HG02763 (cell line): ENCODE data around the gene CROCC.
"Not testable (repeated sequence)": the region's sequence is repeated elsewhere in the genome, so short reads cannot be mapped to it uniquely, and the experiment has no call there.

Experiments
- ATAC-seq: cut with Tn5 transposase; IDR thresholded peaks from one replicate; pipeline ENCODE4 v1.9.1; 2021; ENCODE audit warnings: mild to moderate bottlenecking, moderate library complexity; ENCODE audit not compliant: unreplicated experiment

The CROCC gene, protein sequence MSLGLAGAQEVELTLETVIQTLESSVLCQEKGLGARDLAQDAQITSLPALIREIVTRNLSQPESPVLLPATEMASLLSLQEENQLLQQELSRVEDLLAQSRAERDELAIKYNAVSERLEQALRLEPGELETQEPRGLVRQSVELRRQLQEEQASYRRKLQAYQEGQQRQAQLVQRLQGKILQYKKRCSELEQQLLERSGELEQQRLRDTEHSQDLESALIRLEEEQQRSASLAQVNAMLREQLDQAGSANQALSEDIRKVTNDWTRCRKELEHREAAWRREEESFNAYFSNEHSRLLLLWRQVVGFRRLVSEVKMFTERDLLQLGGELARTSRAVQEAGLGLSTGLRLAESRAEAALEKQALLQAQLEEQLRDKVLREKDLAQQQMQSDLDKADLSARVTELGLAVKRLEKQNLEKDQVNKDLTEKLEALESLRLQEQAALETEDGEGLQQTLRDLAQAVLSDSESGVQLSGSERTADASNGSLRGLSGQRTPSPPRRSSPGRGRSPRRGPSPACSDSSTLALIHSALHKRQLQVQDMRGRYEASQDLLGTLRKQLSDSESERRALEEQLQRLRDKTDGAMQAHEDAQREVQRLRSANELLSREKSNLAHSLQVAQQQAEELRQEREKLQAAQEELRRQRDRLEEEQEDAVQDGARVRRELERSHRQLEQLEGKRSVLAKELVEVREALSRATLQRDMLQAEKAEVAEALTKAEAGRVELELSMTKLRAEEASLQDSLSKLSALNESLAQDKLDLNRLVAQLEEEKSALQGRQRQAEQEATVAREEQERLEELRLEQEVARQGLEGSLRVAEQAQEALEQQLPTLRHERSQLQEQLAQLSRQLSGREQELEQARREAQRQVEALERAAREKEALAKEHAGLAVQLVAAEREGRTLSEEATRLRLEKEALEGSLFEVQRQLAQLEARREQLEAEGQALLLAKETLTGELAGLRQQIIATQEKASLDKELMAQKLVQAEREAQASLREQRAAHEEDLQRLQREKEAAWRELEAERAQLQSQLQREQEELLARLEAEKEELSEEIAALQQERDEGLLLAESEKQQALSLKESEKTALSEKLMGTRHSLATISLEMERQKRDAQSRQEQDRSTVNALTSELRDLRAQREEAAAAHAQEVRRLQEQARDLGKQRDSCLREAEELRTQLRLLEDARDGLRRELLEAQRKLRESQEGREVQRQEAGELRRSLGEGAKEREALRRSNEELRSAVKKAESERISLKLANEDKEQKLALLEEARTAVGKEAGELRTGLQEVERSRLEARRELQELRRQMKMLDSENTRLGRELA (N-terminal part only)

DNA sequence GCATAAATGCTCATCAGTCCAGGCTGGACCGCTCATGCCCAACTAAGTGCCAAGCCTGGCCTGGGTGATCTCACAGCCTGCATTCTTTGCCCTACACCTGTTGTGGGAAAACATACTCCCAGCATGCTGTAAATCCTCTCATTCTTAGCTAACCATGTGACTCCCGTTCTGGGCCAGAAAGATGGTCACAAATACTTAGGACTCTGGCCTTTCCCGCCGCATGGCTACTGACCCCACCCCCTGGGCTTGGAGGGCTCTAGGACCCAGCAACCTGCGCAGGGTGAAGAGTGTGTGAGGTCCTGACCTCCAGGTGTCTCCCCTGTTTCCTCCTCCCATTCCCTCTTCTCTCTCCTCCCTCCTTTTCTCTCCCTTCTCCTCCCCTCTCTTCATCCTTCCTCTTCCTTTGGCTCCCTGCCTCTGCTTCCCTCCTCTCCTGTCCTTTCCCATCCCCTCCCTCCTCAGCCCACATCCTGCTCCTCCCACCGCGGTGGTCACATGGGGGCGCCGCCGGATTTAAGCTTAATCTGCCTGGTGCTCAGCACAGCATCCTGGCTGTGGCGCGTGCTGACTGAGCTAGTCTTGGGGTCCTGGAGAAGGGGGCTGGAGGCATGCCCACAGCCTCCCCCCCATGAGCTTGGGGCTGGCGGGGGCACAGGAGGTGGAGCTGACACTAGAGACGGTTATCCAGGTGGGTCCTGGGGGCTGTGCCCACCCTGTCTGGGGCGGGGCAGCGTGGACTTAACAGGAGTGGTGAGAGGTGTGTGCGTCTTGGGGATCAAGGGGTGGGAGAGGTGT is at the start of gene CROCC:
TSS of gene CROCC (plus strand) at position 541 of the 795 bp plus-strand sequence. CDS start at position 629, 88 bp downstream.
- no peak for ATAC-seq

DNA sequence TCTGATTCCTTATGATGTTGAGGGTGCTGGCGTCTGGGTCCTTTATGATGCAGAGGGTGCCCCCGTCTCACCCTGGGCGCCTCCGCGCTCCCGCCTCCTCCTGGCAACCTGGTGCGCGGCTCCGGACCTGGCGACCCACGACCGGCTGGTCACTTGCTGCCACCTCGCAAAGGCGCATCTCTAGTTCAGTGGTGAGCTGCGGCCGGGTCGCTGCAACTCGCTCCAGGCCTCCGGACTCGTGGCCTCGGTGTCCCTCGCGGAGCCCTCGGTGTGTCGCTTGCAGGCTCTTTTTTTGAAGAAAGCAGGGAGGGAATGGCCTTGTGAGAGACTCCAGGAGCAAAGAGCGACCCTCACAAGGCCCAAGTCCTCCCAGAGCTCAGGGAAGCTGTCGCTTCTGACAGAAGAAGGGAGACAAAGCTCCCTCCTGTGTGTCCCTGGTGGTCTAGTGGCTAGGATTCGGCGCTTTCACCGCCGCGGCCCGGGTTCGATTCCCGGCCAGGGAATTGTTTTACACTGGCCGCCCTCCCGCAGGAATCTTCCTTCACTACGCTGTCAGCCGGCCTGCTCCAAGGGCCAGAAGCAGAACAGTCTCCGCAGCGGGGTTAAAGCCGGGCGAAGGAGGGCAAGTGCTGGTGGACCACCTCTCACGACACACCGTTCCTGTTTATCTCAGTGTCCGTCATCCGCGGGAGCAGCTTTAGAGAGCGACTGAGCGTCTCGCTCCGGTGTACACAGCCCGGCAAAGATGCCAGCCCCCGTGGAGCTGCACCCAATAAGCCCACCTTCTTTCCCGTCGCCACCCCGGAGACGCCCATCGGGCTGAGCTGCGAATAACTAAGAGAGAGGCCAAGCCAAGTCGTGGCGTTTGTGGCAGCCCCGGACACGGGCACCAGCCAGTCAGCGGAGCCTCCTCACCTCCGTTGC is 49.3 kb upstream of the CROCC start:
- not testable (repeated sequence) for ATAC-seq

DNA sequence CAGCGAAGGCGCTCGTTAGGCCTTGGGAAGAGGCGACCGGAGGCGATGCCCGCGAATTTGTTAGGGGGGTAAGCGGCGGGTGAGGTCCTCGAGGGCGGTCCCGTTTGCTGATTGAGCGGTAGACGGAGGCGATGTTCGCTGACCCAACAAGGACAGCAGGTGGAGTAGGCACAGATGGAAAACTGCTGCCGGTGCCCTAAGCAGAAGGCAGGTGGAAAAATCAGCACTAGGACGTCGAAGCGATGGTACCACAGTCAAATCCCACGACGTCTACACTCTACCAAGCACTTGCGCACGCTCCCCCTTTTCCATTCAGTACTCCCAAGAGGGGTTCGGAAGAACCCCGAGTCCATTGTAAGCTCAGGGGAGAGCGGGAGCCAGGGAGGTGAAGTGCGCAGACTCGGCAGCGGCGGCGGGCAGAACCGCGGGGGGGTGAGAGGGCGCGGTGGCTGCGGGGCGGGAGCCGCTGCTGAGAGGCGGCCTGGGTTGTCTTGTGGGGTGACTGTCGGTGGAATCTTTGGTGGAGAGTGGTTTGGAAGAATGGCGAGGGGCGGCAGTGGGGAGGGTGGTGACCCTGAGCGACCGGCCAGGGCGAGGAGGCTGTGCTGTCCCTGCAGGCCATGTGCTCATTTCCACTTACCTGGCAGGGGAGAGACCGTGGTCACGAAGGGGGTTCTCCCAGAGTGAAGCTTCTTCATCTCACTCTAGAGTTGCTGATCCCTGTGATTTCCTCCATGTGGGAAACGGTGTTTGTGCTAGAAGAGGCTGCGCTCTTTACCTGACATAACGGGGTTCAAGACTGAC is 48.5 kb upstream of the CROCC start:
- not testable (repeated sequence) for ATAC-seq

DNA sequence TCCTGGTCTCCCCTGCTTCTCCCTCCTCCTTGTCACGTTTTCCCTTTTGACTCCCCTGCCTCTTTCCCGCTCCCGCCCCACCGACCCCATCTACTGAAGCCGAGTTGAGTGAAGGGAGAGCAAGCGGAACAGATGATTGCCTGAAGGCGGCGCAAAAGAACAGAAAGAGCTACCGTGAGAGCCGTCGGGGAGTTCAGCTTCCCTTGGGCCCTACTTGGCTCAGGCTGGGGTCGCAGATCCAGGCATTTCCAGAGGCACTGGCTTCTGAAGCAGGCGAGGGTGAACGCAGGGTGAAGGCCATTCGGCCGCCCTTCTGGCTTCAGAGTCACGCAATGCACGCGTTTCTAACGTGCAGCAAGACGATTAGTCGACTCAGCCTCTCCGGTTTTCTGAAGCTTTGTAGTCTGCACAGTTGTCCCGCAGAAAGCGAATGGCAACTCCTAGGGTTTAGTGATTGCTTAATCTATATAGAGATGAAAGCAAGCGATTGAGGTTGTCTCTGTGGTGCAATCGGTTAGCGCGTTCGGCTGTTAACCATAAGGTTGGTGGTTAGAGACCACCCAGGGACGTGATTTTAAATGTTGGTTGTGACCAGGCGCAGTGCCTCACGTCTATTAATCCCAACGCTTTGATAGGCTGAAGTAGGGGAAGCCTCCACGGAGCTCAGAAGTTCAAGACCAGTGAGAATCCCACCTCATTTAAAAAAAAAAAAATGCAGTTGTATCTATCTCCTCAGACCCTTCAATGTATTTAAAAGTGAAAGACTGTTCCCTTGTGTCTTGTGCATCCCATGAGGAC is 46.6 kb upstream of the CROCC start:
- not testable (repeated sequence) for ATAC-seq

DNA sequence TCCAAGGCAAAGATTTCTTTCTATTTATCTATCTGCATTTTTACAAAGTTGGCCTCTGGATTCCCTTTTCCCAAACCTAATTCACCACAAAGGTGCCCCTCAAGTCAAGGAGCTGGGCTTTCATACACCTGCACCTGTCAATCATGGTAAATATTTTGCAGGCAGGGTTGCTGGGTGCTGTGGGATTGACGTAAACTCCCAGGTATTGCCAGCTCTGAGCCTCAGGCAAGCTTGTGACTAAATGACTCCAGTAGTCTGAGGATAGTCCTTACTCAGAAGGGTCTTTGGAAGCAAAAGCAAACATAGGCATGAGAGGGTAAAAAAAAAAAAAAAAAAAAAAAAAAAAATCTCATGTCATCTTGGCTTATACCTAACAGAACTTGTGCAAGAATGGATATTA is 40.0 kb upstream of the CROCC start:
- ATAC-seq: not testable (repeated sequence)

DNA sequence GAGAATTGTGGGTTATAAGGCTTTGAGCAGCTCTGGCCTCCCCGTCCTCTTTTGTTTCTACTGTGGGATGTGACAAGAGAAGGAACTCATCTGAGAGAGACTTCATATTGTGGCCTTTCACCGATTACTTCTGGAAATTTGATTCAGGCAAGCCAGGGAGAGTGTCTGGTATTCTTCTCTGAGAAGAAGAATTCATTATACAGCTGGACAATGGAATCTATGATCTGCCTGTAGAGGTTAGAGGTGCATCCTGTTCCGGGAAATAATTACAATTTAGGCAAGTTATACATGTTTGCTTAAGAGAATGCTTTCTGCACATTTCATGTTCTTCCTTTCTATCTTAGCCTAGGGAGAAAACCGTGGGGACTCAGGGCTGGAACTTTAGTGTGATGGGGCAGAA is 38.7 kb upstream of the CROCC start:
- no peak for ATAC-seq

DNA sequence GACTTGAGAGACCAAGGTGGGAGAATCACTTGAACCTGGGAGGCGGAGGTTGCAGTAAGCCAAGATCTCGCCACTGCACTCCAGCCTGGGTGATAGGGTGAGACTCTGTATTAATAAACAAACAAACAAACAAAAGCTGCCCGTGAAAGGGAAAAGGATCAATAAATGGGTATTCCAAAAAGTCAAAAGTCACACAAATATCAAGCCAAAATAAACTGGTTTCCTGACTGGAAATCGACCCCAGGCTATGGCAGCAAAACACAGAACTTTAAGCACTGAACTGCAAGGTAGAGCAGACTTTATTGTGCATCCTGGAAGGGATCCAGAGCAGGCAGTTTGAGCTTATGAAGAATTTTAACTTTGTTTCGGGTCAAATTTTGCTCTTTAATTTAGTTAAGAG is 37.2 kb upstream of the CROCC start:
- ATAC-seq: not testable (repeated sequence)

DNA sequence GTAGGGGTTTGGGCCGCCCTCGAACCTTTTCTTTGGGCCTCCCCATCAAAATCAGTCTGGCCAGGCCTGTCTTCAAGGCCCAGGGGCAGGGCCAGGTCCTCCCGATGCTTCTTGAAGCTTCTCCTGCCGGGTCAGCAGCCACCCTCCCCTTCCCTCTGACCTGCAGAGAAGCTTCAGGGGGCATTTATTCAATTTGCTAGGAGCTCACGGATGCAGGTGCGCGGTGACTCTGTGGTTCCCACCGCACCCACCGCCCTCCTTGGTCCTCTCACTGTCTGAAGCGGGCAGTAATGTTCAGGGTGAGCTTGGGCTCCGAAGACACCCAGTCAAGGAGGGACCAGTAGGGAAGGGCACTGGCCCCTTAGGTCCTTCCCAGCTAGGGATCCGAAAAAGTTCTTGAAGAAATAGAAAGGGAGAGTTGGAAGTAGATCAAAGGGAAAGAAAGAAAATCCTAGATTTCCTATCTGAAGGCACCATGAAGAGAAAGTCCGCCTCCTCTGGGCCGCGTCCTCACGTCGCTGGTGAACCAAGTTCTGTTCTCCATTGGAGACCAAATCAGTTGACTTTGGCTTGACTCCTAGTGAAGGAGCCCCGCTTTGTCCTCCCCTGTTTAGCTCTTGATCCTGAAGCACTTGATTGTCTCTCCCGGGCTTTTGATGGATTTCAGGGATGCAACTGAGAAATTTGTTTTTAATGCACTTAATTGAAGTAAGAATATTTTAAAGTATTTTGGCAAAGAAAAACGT is 34.7 kb upstream of the CROCC start:
- no peak for ATAC-seq

DNA sequence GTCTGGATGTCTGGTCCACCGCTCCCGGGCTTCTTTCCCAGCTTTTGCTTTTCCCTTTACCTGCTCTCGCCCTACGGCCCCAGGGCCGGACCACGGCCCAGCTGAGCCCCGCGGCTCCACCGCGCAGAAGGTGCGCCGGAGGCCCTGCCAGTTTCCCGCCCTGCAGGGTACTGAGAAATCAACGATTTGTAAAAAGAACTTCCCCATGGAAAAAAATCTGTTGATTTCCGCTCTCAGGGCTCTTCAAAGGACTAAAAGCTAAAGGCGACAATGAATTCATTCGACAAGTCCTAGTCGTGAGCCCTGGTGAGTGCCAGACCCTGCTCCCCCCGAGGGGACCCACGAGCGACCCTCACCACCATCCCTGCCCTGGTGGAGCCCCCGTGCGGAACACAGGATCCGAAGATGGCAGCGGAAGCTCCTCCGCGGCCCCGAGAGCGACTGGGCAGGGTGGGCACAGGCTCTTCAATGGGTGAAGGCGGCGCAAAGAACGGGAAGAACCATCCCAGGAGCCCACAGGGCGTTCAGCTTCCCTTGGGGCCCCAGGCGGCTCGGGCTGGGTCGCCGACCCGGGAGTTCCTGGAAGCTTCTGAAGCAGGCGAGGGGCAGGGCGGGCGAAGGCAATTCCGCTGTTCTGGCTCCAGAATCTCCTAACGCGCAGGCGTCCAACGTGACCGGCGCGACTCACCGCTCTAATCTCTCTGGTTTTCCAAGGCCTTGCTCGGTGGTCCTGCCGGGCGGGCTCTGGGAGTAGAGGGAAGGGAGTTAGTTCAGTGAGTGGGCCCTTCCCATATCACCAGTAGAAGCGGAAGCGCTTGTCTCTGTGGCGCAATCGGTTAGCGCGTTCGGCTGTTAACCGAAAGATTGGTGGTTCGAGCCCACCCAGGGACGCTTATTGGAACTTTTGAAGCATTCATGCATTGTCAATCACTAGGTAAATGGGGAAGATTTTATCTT is 32.6 kb upstream of the CROCC start:
- ATAC-seq: no peak

DNA sequence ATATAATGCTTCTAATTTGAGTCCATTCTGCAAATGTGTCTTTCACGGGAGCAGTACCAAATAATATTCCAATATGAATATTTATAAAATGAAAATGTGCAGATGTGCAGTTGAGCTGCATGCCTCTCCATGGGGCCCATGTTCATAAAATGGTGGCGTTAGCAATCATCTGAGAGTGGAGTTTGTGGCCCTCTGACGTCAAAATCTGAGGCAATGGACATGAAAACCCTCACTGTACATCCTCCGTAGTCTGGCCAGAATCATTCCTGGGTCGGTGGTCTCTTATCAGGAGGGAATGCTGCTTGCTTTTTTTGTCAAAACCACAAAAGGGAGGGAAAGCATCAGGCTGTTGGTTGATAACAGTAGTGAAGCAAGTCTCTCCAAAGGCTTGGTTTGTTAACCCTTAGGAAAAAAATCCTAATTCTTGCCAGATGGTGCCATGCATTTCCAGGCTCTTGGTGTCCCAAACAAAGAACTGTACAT is 31.2 kb upstream of the CROCC start:
- ATAC-seq: not testable (repeated sequence)

DNA sequence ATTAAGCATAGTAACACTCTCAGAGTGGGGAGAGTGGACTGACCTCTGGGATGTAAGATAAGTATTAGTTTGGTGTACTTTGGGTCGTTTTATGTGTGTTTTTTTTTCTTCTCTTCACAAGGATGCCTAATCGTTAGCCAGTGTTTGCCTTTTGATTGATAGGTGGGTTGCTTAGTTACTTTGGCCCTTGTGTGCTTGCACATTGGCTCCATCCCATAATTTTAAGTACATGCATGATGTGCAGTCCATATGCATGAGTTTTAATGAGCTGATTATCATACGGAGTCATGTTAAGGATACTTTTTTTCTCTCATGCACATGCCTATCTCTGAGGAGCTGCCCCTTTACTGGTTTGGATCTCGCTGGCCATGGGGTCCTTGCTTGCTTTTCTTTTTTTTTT is 30.7 kb upstream of the CROCC start:
- not testable (repeated sequence) for ATAC-seq

DNA sequence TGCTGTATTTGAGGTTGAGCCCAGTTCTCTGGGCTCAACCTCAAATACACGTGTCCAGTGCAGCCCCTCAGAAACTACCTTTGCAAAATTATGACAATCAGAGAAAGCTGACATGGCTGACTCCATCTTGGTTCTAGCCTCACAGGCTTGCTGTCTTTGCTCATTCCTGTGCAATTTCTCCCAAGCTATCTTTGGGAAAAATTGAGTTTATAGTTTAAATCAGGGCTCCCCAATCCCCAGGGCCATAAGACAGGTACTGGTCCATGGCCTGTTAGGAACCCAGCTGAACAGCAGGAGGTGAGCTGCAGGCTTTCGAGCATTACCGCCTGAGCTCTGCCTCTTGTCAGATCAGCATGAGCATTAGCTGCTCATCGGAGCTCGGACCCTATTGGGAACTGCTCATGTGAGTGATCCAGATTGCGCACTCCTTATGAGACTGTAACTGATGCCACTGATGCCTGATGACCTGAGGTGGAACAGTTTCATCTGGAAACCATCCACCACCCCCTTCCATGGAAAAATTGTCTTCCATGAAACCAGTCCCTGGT is 28.7 kb upstream of the CROCC start:
- ATAC-seq: not testable (repeated sequence)

DNA sequence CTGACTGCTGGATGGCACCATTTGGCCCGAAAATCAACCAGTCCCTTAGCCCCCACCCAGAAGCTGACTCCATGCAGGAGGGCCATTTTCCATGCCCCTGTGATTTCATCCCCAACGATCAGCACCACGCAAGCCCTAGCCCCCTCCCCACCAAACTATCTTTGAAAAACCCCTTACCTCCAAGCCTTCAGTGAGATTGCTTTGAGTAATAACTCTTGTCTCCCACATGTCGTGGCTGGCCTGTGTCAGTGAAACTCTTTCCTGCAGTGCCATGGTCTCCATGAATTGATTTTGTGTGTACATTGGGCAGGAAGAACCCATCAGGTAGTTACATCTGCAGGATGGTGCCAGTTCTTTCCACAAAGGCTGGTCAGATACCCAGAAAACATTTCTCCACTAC is 27.9 kb upstream of the CROCC start:
- ATAC-seq: not testable (repeated sequence)

DNA sequence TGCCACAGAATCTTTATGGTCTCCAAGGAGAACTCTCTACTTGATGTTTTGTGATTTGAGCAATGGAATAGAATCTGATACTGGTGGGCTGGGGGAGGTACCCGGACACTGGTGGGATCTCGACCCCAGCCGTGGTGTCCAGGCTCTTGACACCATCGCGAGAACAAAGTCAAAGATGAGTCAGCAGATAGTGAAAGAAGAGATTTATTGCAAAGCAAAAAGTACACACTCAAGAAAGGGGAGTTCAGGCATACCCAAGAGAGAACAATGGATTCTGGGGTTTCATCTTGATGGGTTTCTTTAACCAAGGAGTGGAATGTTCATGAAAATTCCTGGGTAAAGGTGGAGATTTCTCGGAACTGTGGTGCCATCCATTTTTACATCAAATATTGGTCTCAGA is 27.4 kb upstream of the CROCC start:
- ATAC-seq: not testable (repeated sequence)

DNA sequence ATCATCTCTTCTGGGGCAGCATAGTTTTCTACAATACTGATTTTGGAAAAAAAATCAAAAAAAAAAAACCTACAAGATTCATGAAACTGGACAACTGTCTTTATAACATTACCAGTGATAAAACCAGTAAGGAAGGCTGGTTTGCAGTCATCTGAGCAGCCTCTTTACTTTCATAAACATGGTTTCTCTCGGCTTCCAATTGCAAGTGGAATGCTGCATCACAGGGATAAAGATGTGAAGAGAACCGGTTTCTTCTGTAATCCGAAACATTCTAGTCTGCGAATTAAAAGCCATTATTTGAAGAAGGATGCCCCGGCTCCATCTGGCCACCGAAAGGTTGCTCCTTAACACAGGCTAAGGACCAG is 26.5 kb upstream of the CROCC start:
- ATAC-seq: not testable (repeated sequence)
